NCI-H446 (cell line): ENCODE data around the gene APBA3.
A peak's percentile ranks its signal among the peaks of the same experiment; 100 is the strongest.

Experiments used
- DNase-seq, 2 experiments: peaks; one replicate each; lab custom pipeline; 2025; lab: John Stamatoyannopoulos, UW

The APBA3 gene

GRCh38 chr19:3745363-3746045 lies 16.0 kb downstream of the APBA3 start:
- no peak for DNase-seq

GRCh38 chr19:3743486-3743885 lies 18.0 kb downstream of the APBA3 start:
- DNase-seq, result peak in 1 of 2 experiments; percentile 29

GRCh38 chr19:3740431-3740830 lies 21.1 kb downstream of the APBA3 start:
- no peak for DNase-seq

- no peak for DNase-seq
Measured at GRCh38 chr19:3738477-3739220, 22.8 kb downstream of the APBA3 start.

- DNase-seq, result no peak
Measured at GRCh38 chr19:3737487-3738205, 23.8 kb downstream of the APBA3 start.

GRCh38 chr19:3736106-3736724 lies 25.3 kb downstream of the APBA3 start:
- DNase-seq, result no peak

GRCh38 chr19:3734310-3734600 lies 27.2 kb downstream of the APBA3 start:
- DNase-seq, result no peak

GRCh38 chr19:3733549-3734309 lies 27.8 kb downstream of the APBA3 start:
- no peak for DNase-seq

GRCh38 chr19:3732108-3732507 lies 29.4 kb downstream of the APBA3 start:
- no peak for DNase-seq

- no peak for DNase-seq
Measured at GRCh38 chr19:3730457-3730958, 31.0 kb downstream of the APBA3 start.

GRCh38 chr19:3725640-3726310 lies 35.7 kb downstream of the APBA3 start:
- DNase-seq, result no peak

GRCh38 chr19:3725121-3725520 lies 36.4 kb downstream of the APBA3 start:
- no peak for DNase-seq

- DNase-seq, result no peak
Measured at GRCh38 chr19:3723883-3724282, 37.6 kb downstream of the APBA3 start.

GRCh38 chr19:3723110-3723488 lies 38.4 kb downstream of the APBA3 start:
- no peak for DNase-seq

GRCh38 chr19:3722443-3723109 lies 38.9 kb downstream of the APBA3 start:
- no peak for DNase-seq

GRCh38 chr19:3721887-3722442 lies 39.5 kb downstream of the APBA3 start:
- DNase-seq, result no peak

GRCh38 chr19:3721131-3721886 lies 40.2 kb downstream of the APBA3 start:
- peak; percentile 31 to 75 for DNase-seq

GRCh38 chr19:3720349-3720917 lies 41.1 kb downstream of the APBA3 start:
- DNase-seq, result no peak

GRCh38 chr19:3719868-3720267 lies 41.6 kb downstream of the APBA3 start:
- DNase-seq, result no peak
